Inflammatory macrophage treated with lipopolysaccharide for 1 hour (primary cell): ENCODE measurements around the gene TPP2.

Experiments
- DNase-seq, 2 donors: peaks; one replicate each; pipeline ENCODE4 v3.0.0-alpha.2; 2020 to 2022

TPP2 gene

GRCh38 chr13:102658660-102659059 lies 61.9 kb downstream of the TPP2 start:
- DNase-seq = no peak

DNA sequence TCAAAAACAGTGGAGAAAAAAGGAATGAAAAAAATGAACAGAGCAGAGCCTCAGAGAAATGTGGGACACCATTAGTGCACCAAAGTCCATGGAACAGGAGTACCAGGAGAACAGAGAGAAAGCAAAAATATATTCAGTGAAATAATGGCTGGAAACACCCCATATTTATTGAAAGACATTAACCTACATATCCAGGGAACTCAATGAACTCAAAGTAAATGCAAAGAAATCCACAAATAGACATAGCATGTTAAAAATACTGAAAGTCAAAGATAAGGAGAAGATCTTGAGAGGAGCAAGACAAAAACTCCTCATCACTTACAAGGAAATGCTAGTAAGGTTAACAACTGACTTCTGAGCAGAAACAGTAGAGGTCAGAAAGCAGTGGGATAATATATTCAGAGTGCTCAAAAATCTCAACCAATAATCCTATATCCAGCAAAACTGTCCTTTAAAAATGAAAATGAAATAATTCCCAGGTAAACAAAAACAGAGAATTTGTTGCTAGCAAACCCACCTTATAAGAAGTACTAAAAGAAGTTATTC lies 62.5 kb downstream of the TPP2 start:
- no peak for DNase-seq

DNA sequence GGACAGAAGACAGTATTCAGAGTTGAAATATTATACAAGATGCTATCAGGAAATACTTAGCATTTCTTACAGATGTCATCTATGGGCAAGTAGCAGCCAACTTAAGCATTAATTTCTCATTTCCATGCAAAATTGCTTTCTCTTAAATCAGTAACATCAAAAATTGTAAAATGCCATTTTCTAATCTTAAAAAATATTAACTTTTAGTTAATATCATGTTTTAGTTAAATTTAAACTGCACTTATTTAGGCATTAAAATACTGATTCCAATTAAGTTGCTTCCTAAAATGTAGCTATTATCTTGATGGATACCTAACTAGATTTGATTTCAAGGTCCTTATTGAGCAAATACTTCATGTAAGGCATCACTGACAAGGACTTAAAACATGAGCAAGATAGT lies 70.2 kb downstream of the TPP2 start:
- DNase-seq = no peak

DNA sequence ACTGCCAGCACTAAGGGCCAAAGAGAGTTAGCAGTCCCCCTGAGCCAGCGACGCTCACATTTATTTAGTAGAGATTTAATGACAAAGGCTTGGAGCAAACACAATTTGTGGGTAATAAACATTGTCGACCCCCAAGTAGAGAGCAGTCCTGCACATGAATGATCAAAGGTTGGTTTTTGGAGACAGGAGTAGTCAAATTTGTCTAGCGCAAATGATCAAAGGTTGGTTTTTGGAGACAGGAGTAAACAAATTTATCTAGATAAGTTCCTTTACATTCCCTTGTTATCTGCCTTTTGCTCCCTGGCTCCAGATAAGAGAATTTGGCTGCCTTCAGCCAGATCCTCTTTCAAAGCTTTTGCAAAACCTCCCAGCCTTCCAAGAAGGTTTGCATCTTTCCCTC lies 71.1 kb downstream of the TPP2 start:
- DNase-seq = no peak

GRCh38 chr13:102670130-102670529 lies 73.3 kb downstream of the TPP2 start:
- DNase-seq = no peak

DNA sequence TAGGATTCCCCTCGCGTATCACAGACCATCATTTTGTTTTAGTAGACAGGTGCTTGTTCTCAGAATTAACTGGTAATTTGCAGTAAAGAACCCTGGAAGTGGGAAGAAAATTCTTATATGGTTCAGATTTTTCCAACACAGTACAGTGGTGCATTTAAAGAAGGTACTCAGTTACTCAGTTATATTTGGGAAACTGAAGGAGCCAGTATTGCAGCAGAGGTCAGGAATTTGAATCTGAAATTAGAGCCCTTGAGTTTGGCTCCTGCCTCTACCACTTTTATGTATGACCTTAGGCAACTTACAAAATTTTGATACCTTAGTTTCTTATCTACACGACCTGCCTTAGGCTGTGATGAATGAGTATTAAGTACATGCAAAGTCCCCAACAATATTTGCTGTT lies 78.3 kb downstream of the TPP2 start:
- DNase-seq = no peak

DNA sequence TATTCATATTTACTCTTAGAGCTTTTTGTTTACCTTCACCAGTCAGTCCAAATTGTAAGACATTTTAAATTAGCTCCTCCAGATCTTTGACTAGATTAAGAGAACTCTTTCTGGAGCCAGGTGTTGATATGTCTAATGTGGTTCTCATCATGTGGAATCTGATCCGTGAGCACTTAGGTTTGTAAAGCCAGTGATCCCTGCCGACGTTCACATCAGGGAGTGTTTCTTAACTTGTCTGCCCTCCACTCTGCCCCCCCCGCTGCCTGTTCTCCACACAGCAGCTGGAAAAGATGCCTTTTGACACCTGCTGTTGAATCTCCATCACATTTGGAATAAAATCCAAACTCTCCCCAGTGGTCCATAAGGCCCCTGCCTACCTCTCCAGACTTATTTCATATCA lies 80.3 kb downstream of the TPP2 start:
- no peak for DNase-seq

DNA sequence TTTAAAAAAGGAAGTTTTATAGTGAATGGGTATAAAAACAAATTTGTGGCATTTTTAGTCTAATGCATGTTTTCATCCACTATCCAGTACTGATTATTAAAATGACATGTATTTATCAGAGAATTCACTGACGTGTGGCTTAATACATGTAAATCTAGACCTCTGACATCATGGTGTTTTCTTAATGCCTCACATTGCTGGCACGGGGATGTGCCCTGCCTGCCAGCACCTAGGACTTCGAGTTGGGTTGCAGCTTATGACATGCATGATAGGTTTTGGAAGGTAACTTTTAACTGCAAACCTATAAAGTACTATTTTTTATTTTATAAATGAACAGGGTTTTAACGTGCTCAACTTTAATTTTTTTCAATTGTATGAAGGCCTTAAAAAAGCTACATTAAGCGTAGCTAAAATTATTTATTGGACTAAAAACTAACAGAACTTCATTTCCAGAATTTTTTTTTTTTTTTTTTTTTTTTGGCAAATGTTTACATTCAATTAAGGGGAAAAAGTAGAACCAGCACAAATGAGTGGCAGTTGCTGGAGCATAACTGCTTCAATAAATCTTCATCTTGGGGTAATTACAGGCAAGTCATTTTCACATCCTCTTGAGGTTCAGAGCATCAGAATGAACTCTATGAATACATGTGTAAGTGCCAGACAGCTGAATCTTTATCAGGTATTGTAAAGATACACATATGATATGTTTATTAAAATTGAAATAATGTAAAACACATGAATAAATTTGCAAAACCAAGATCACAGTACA lies 81.7 kb downstream of the TPP2 start:
- no peak for DNase-seq

- DNase-seq = no peak
Measured at GRCh38 chr13:102679449-102680132, 82.8 kb downstream of the TPP2 start.

DNA sequence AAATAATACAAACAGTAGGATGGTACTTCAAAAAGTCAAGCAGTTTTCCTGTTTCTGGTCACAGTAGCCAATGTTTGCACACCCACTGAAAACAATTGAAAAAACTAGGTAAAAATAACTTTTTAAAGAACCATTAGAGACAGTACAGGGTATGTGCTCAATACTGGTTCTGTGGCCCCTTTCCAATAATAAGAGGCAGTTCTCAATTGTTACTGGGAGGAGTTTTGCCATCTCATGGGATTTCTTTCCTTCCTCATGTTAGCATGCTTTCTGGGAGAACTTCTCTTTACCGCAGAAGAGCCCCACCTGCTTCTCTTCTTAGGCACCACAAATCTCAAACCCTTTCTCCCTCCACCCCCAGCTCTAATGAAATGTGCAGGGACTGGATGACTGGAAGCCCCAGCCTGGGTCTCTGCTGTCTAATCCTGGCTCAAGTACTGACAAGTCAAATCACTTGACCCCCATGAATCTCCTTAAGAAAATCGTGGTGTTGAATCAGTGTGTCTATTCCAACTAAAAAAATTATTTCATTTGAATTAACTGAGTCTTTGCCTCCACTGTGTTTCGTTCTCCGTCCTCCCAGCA lies 83.4 kb downstream of the TPP2 start:
- no peak for DNase-seq

DNA sequence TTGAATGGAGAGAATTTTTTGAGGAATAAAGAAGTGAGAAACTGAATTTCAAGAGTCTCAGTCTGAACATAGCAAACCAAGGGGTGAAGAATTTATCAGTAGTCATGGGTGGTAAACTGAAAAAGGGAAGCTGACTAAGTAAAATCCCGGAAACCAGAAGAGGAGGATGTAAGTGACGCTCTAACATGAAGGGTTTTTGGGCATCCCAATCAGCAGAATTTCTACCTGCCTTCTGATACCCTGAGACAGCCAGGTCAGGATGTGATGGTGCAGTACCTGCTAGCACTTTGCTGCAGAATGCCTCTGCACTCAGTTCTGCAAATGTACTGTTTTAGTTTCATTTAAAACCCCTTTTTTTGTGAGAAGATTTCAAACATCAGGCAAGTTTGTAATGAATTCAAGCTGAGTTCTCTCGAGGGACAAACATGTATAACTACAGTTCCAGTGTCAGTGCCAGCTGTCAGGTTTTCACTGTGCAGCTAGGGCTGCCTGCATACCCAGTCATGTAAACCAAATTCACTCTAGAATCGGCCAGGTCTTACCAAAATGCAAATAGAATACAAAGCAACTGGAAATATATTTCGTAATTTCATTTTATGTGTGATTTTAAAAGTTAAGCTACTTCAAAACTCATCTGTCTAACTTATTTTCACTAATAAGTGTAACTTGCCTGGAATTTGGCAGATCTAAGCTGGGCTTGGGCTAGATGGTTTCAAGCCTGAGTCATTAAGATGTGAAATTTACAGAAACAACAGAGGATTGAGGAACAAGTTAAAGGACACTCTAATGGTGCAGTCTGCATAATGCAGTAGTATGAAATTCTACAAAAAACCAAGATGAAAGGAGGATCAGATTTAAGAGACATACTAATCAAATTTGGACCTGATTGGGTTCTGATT lies 84.3 kb downstream of the TPP2 start:
- peak; percentile 42 to 52 for DNase-seq

DNA sequence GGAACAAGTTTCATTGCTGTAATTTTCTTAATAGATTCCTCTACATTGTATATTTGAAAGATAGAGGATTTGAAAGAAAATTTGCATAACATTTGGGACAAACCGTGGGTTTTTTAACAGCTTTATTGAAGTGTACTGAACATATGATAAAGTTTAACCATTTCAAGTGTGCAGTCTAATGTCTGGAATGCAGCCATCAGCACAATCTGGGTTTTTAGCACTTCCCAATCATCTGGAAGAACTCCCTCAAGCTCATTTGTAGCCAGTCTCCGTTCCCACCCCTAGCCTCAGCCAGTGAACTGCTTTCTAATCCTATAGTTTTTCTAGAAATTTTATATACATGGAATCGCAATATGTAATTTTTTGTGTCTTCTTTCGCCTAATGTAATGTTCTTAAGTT lies 85.4 kb downstream of the TPP2 start:
- DNase-seq = no peak

GRCh38 chr13:102682727-102683126 lies 85.9 kb downstream of the TPP2 start:
- no peak for DNase-seq

DNA sequence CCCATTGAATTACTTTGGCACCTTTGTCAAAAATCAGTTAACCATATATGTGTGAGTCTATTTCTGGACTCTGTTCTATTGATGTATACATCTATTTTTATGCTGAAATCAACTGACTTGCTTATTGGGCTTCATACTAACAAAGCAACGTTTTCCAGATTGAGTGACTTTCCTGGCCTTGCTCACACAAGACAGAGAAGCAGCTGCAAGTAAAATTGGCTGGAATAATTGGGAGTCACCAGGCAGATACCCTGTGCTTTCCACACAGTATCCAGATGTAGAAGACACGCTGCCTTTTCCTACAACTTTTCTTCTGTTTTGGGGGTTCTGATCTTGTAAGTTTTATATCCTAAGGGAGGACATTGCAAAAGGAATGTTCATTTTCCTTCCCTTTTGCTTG lies 86.9 kb downstream of the TPP2 start:
- no peak for DNase-seq

DNA sequence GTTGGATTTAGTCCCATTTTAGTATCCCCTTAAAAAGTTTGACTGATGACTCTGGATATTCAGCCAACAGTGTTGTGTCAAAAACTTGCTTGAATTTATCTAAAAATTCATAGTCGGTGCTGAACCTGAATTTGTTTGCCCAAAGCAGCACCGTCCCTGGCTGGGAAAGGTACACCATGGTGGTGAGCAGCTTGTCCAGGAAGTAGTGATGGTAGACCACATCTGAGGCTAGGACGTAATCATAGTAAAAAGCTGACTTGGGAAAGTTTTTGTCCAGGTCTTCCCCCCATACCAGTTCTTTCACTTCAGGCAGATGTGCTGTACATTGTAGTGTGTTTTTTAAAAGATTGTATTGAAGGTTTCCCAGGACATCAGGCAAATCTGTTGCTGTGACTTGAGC lies 89.2 kb downstream of the TPP2 start:
- DNase-seq = no peak

GRCh38 chr13:102687520-102687919 lies 90.7 kb downstream of the TPP2 start:
- DNase-seq = no peak

GRCh38 chr13:102688306-102688973 lies 91.7 kb downstream of the TPP2 start:
- DNase-seq = no peak

GRCh38 chr13:102690883-102691282 lies 94.1 kb downstream of the TPP2 start:
- DNase-seq = no peak

- no peak for DNase-seq
Measured at GRCh38 chr13:102692491-102692826, 95.7 kb downstream of the TPP2 start.

- no peak for DNase-seq
Measured at GRCh38 chr13:102693250-102693649, 96.5 kb downstream of the TPP2 start.

- no peak for DNase-seq
Measured at GRCh38 chr13:102693776-102694175, 97.0 kb downstream of the TPP2 start.

DNA sequence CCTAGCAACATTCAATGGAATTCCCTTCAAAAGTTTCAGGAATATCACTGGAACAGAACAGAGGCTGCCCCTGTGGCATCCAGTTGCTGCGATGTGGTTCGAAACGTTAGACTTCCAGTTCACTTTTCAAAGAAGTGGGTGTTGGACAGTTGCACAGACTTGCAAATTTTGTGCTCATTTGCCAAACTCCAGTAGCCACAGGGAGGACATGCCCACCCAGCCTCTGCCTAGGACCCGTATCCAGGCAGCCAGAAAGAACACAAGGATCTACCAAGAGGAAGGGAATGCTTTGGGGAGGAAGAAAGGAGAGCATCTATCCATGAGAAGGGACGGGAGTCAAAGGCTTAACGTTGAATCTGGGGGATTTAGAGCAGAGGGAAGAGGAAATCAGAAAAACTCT lies 98.2 kb downstream of the TPP2 start, which contains the start of gene METTL21C:
TSS of gene METTL21C (minus strand) at position 108 of the 400 bp plus-strand sequence. CDS start 546 bp downstream, outside the sequence.
- no peak for DNase-seq
